Skeletal muscle tissue (tissue), 4 donors: ENCODE data around the gene CUL5. TPM values are rescaled to one million over a fixed set of nuclear protein-coding genes. Genes with fewer than 3 reads are reported as not detected.
"Not testable (repeated sequence)": the region's sequence is repeated elsewhere in the genome, so short reads cannot be mapped to it uniquely, and the experiment has no call there.

Source experiments
- H3K27ac ChIP-seq: one replicate; pipeline ENCODE4 v1.7.0; 2013; ENCODE audit warnings: mild to moderate bottlenecking, low read depth, low read length, inconsistent platforms
- H3K27me3 ChIP-seq, 3 donors: one replicate each; pipeline ENCODE4 v1.7.0; 2013; ENCODE audit warnings: low read length in 3 of 3; ENCODE audit not compliant: control insufficient read depth in 3 of 3, insufficient read depth in 3 of 3
- H3K36me3 ChIP-seq, 3 donors: one replicate each; pipeline ENCODE4 v1.7.0; 2013; ENCODE audit warnings: low read length in 3 of 3; ENCODE audit not compliant: control insufficient read depth in 3 of 3, insufficient read depth in 3 of 3
- H3K4me1 ChIP-seq, 3 donors: one replicate each; pipeline ENCODE4 v1.7.0; 2013; ENCODE audit warnings: low read length in 3 of 3, mild to moderate bottlenecking in 3 of 3; ENCODE audit not compliant: control insufficient read depth in 3 of 3, insufficient read depth in 3 of 3
- H3K4me3 ChIP-seq, 3 donors: one replicate each; pipeline ENCODE4 v1.7.0; 2013; ENCODE audit warnings: low read length in 3 of 3
- H3K9ac ChIP-seq, 3 donors: one replicate each; pipeline ENCODE4 v1.7.0; 2013; ENCODE audit warnings: low read length in 3 of 3, mild to moderate bottlenecking in 3 of 3, moderate library complexity in 2 of 3, low read depth in 1 of 3
- H3K9me3 ChIP-seq, 3 donors: one replicate each; pipeline ENCODE4 v1.7.0; 2013; ENCODE audit warnings: low read length in 3 of 3; ENCODE audit not compliant: control insufficient read depth in 3 of 3
- total RNA-seq: library from RNA; depleted of rRNA; stranded (reverse); fragments of >200 nt; gene quantifications from one replicate; pipeline ENCODE4 v1.2.3, GENCODE V29; 2014
- donor health status: Osteomylitis.

CUL5 gene
- total RNA-seq, 1 donor from 2014 or later, result 36.0 TPM

GRCh38 chr11:108125096-108125495 is 116.4 kb downstream of the CUL5 start:
- Histone ChIP-seq H3K36me3 (peaks cover 0 to 8% (median 8%) of the 10 kb centered on the region in 3 donors), H3K27me3 (no peaks in the 10 kb centered on the region), H3K9ac (no peak overlapping the region), H3K4me1 (peaks cover 28 to 42% (median 31%) of the 10 kb centered on the region in 3 donors), H3K27ac (no peak overlapping the region), H3K9me3 (no peaks in the 10 kb centered on the region), H3K4me3 (no peak overlapping the region)

GRCh38 chr11:108128772-108129171 is 120.1 kb downstream of the CUL5 start:
- H3K4me3 ChIP-seq, result no peak overlapping the region
- peaks cover 12 to 26% (median 22%) of the 10 kb centered on the region in 3 donors for H3K4me1 ChIP-seq
- no peak overlapping the region for H3K27ac ChIP-seq

GRCh38 chr11:108131993-108132392 is 123.3 kb downstream of the CUL5 start:
- Histone ChIP-seq H3K4me1 (peaks cover 0 to 16% (median 14%) of the 10 kb centered on the region in 3 donors), H3K9ac (peak overlapping the region in 1 of 3 donors; percentile 12), H3K27me3 (no peaks in the 10 kb centered on the region), H3K36me3 (peaks cover 14 to 32% (median 25%) of the 10 kb centered on the region in 3 donors), H3K27ac (no peak overlapping the region), H3K9me3 (no peaks in the 10 kb centered on the region), H3K4me3 (no peak overlapping the region)

More at GRCh38 chr11:108128772-108129171, 120.1 kb downstream of the CUL5 start:
- Histone ChIP-seq H3K9ac (no peak overlapping the region), H3K36me3 (peaks cover 4 to 18% (median 16%) of the 10 kb centered on the region in 3 donors), H3K27me3 (no peaks in the 10 kb centered on the region), H3K9me3 (no peaks in the 10 kb centered on the region)

- peaks cover 18 to 31% (median 25%) of the 10 kb centered on the region in 3 donors for H3K36me3 ChIP-seq
- H3K9ac ChIP-seq, H3K9me3 ChIP-seq, H3K27me3 ChIP-seq, H3K4me3 ChIP-seq, H3K4me1 ChIP-seq, H3K27ac ChIP-seq: not testable (repeated sequence)
Measured at GRCh38 chr11:108132993-108133538, 124.4 kb downstream of the CUL5 start.

- no peaks in the 10 kb centered on the region for H3K27me3 ChIP-seq
- no peaks in the 10 kb centered on the region for H3K9me3 ChIP-seq
- peaks cover 0 to 9% (median 6%) of the 10 kb centered on the region in 3 donors for H3K4me1 ChIP-seq
- peaks cover 32 to 50% (median 40%) of the 10 kb centered on the region in 3 donors for H3K36me3 ChIP-seq
- no peak overlapping the region for H3K4me3 ChIP-seq
- no peak overlapping the region for H3K27ac ChIP-seq
- H3K9ac ChIP-seq, result no peak overlapping the region
Measured at GRCh38 chr11:108135845-108136544, 127.3 kb downstream of the CUL5 start.

GRCh38 chr11:108137212-108137611 is 128.5 kb downstream of the CUL5 start:
- H3K27ac ChIP-seq, result no peak overlapping the region
- no peak overlapping the region for H3K4me3 ChIP-seq
- H3K9ac ChIP-seq, result no peak overlapping the region
- H3K9me3 ChIP-seq, result no peaks in the 10 kb centered on the region
- no peaks in the 10 kb centered on the region for H3K27me3 ChIP-seq
- H3K36me3 ChIP-seq, result peaks cover 34 to 59% (median 48%) of the 10 kb centered on the region in 3 donors
- H3K4me1 ChIP-seq, result peaks cover 0 to 9% (median 3%) of the 10 kb centered on the region in 3 donors

- H3K36me3 ChIP-seq, result peaks cover 51 to 78% (median 73%) of the 10 kb centered on the region in 3 donors
- H3K4me1 ChIP-seq, result no peaks in the 10 kb centered on the region
- no peak overlapping the region for H3K4me3 ChIP-seq
- no peaks in the 10 kb centered on the region for H3K27me3 ChIP-seq
- H3K27ac ChIP-seq, result no peak overlapping the region
- H3K9me3 ChIP-seq, result no peaks in the 10 kb centered on the region
- no peak overlapping the region for H3K9ac ChIP-seq
Measured at GRCh38 chr11:108142304-108142703, 133.6 kb downstream of the CUL5 start.

- peaks cover 49 to 86% (median 85%) of the 10 kb centered on the region in 3 donors for H3K36me3 ChIP-seq
- H3K9ac ChIP-seq, result no peak overlapping the region
- H3K4me1 ChIP-seq, result no peaks in the 10 kb centered on the region
- H3K4me3 ChIP-seq, result no peak overlapping the region
- no peaks in the 10 kb centered on the region for H3K27me3 ChIP-seq
- H3K9me3 ChIP-seq, result no peaks in the 10 kb centered on the region
- no peak overlapping the region for H3K27ac ChIP-seq
Measured at GRCh38 chr11:108144615-108145014, 135.9 kb downstream of the CUL5 start.

- H3K9ac ChIP-seq, result no peak overlapping the region
- peaks cover 45 to 83% (median 80%) of the 10 kb centered on the region in 3 donors for H3K36me3 ChIP-seq
- no peaks in the 10 kb centered on the region for H3K9me3 ChIP-seq
- H3K4me3 ChIP-seq, result no peak overlapping the region
- no peak overlapping the region for H3K27ac ChIP-seq
- H3K4me1 ChIP-seq, result no peaks in the 10 kb centered on the region
- H3K27me3 ChIP-seq, result no peaks in the 10 kb centered on the region
Measured at GRCh38 chr11:108147150-108147549, 138.5 kb downstream of the CUL5 start.

- H3K9me3 ChIP-seq, result no peaks in the 10 kb centered on the region
- H3K4me3 ChIP-seq, result no peak overlapping the region
- H3K27ac ChIP-seq, result no peak overlapping the region
- H3K9ac ChIP-seq, result no peak overlapping the region
- no peaks in the 10 kb centered on the region for H3K4me1 ChIP-seq
- H3K27me3 ChIP-seq, result no peaks in the 10 kb centered on the region
- H3K36me3 ChIP-seq, result peaks cover 38 to 75% (median 65%) of the 10 kb centered on the region in 3 donors
Measured at GRCh38 chr11:108148556-108148955, 139.9 kb downstream of the CUL5 start.
